Activated CD4-positive, alpha-beta T cell treated with anti-CD3 and anti-CD28 coated beads, Interleukin-2, amount 10 ng/mL, durations not matched to agents 24 days and 14 days (primary cell): ENCODE data around the gene MTMR1. TPM values are rescaled to one million over a fixed set of nuclear protein-coding genes. Genes with fewer than 3 reads are reported as not detected.
A peak's percentile ranks its signal among the peaks of the same experiment; 100 is the strongest.

ENCODE experiments used
- DNase-seq: peaks from one replicate; pipeline ENCODE4 v3.0.0; 2022
- H3K27ac Mint-ChIP-seq: one replicate; pipeline ENCODE4 v1.8.0; 2022; ENCODE audit warnings: mild to moderate bottlenecking, mixed read lengths
- H3K27me3 Mint-ChIP-seq: one replicate; pipeline ENCODE4 v1.8.0; 2022; ENCODE audit warnings: mixed read lengths
- H3K36me3 Mint-ChIP-seq: one replicate; pipeline ENCODE4 v1.8.0; 2022; ENCODE audit warnings: low read depth, mild to moderate bottlenecking, mixed read lengths
- H3K4me1 Mint-ChIP-seq: one replicate; pipeline ENCODE4 v1.8.0; 2021; ENCODE audit warnings: mixed read lengths
- H3K4me3 Mint-ChIP-seq: one replicate; pipeline ENCODE4 v1.8.0; 2022; ENCODE audit warnings: mild to moderate bottlenecking, moderate library complexity, mixed read lengths
- H3K9me3 Mint-ChIP-seq: one replicate; pipeline ENCODE4 v1.8.0; 2021; ENCODE audit warnings: mixed read lengths
- intact Hi-C: fragments of 100-400 bp; cut with micrococcal nuclease; formaldehyde crosslinking; loops from one replicate; pipeline ENCODE4 v1.15.1; 2023
- total RNA-seq: library from RNA; stranded (reverse); gene quantifications from 2 replicates; pipeline ENCODE4 v1.2.3, GENCODE V29; 2022

The MTMR1 gene
- total RNA-seq, 1 donor from 2014 or later, result 34.5 TPM

GRCh38 chrX:150703695-150703974 lies 10.4 kb downstream of the MTMR1 start:
- intact Hi-C loops, result no loop called here
- Mint-ChIP-seq H3K27me3 (no peaks in the 10 kb centered on the region), H3K27ac (peak overlapping the region; percentile 39), H3K4me3 (no peak overlapping the region), H3K9me3 (no peaks in the 10 kb centered on the region), H3K4me1 (peaks cover 26% of the 10 kb centered on the region), H3K36me3 (peaks cover 45% of the 10 kb centered on the region)
- DNase-seq, result no peak

GRCh38 chrX:150704030-150704613 lies 10.9 kb downstream of the MTMR1 start:
- no peak overlapping the region for H3K4me3 Mint-ChIP-seq
- peaks cover 45% of the 10 kb centered on the region for H3K36me3 Mint-ChIP-seq
- no peaks in the 10 kb centered on the region for H3K9me3 Mint-ChIP-seq
- H3K4me1 Mint-ChIP-seq, result peaks cover 26% of the 10 kb centered on the region
- H3K27ac Mint-ChIP-seq, result peak overlapping the region; percentile 78
- intact Hi-C loops, result no loop called here
- no peak for DNase-seq
- H3K27me3 Mint-ChIP-seq, result no peaks in the 10 kb centered on the region

DNA sequence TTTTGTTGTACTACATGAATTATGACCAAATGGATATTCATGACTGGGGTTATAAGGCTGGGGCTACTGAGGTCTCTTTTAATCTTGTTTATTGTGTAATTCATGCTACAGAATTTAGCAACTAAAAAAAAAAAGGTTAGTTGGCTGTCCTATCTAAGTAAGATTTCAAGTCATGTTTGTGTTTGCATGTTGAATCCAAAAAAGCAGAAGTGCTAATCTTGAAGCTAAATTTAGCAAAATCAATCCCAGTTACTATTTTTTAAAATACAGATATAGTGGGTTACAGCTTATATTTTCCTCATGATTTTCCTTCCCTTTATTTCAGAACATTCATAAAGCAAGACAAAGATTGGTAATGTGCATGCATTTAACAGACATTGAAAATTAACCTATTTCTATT lies 19.4 kb downstream of the MTMR1 start:
- Mint-ChIP-seq H3K9me3 (no peaks in the 10 kb centered on the region), H3K27ac (no peak overlapping the region), H3K4me3 (no peak overlapping the region), H3K4me1 (peaks cover 20% of the 10 kb centered on the region), H3K36me3 (peaks cover 16% of the 10 kb centered on the region), H3K27me3 (no peaks in the 10 kb centered on the region)
- DNase-seq, result no peak
- intact Hi-C loops, result no loop called here

DNA sequence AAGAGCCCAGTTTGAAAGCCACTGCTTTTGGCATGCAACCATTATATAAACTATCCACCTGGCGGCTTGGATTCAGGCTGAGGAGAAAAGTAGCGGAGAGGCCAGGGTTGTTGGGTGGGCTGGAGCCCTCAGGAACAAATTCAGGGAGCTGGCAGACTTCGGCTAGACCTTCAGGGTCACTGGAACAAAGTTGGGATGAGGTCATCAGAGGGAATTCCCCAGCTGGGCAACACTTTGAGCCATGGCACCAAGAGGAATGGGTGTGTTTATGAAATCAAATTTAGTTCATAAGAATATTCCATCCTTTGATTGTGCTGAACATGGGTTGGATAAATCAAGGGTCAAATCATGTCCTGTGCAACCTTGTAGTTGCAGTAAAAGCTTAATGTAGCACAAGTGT lies 22.0 kb downstream of the MTMR1 start:
- no peaks in the 10 kb centered on the region for H3K9me3 Mint-ChIP-seq
- no peak for DNase-seq
- H3K27ac Mint-ChIP-seq, result no peak overlapping the region
- no peaks in the 10 kb centered on the region for H3K27me3 Mint-ChIP-seq
- H3K4me1 Mint-ChIP-seq, result peaks cover 17% of the 10 kb centered on the region
- intact Hi-C loops, result loop anchor here (5.0 kb wide), 1 partner anchor 83 kb away; no protein-coding TSS in a partner anchor
- H3K36me3 Mint-ChIP-seq, result peaks cover 7% of the 10 kb centered on the region
- no peak overlapping the region for H3K4me3 Mint-ChIP-seq

DNA sequence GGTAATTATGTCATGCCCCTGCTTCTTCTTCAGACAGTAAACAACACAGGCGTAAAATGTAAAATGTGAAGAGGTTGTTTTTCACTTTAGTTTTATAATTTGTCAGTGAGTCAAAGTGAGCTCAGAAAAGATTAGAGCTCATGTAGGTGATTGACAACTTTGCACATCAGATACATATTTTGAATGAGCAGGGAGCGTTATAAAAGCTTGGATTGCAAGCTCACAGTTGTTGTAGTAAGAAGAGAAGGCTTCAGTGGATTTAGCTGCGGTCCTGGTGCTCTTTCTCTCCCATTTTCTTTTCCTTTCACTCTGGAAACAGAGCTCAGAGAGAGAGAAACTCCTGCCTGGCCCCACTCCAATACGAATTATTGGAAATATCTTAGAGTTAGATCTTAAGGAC lies 26.4 kb downstream of the MTMR1 start:
- Mint-ChIP-seq H3K27me3 (no peaks in the 10 kb centered on the region), H3K4me3 (no peak overlapping the region), H3K36me3 (peaks cover 24% of the 10 kb centered on the region), H3K4me1 (peaks cover 2% of the 10 kb centered on the region), H3K27ac (no peak overlapping the region), H3K9me3 (no peaks in the 10 kb centered on the region)
- intact Hi-C loops, result loop anchor here (5.0 kb wide), 1 partner anchor 87 kb away; no protein-coding TSS in a partner anchor
- DNase-seq, result no peak

DNA sequence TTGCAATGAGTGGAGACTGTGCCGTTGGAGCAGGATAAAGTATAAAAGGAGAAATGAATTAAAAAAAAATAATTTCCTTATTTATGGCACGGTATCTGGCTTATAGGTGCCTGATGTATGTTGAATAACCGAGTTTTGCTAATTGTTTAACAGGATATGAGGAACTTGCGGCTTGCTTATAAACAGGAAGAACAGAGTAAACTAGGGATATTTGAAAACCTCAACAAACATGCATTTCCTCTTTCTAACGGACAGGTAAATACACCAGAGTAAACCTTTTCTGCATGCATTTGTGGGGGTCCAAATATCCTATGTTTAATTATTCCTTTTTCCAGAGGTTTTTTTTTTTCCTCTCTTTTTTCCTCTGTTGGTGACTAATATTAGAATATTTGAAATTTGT lies 36.8 kb downstream of the MTMR1 start:
- DNase-seq, result no peak
- Mint-ChIP-seq H3K36me3 (peaks cover 54% of the 10 kb centered on the region), H3K27ac (no peak overlapping the region), H3K4me1 (peaks cover 7% of the 10 kb centered on the region), H3K9me3 (no peaks in the 10 kb centered on the region), H3K4me3 (no peak overlapping the region), H3K27me3 (no peaks in the 10 kb centered on the region)
- intact Hi-C loops, result no loop called here

- no peak overlapping the region for H3K4me3 Mint-ChIP-seq
- no peaks in the 10 kb centered on the region for H3K27me3 Mint-ChIP-seq
- no peak overlapping the region for H3K27ac Mint-ChIP-seq
- peaks cover 56% of the 10 kb centered on the region for H3K36me3 Mint-ChIP-seq
- intact Hi-C loops, result no loop called here
- peaks cover 12% of the 10 kb centered on the region for H3K4me1 Mint-ChIP-seq
- H3K9me3 Mint-ChIP-seq, result no peaks in the 10 kb centered on the region
- DNase-seq, result no peak
These were observed 37.5 kb downstream of the MTMR1 start for GRCh38 chrX:150730719-150731118.

GRCh38 chrX:150731795-150732194 lies 38.6 kb downstream of the MTMR1 start:
- no peaks in the 10 kb centered on the region for H3K9me3 Mint-ChIP-seq
- intact Hi-C loops, result no loop called here
- peaks cover 19% of the 10 kb centered on the region for H3K4me1 Mint-ChIP-seq
- H3K36me3 Mint-ChIP-seq, result peaks cover 57% of the 10 kb centered on the region
- H3K27ac Mint-ChIP-seq, result peak overlapping the region; percentile 22
- H3K4me3 Mint-ChIP-seq, result no peak overlapping the region
- no peaks in the 10 kb centered on the region for H3K27me3 Mint-ChIP-seq
- DNase-seq, result no peak

- Mint-ChIP-seq H3K27me3 (no peaks in the 10 kb centered on the region), H3K27ac (peak overlapping the region; percentile 78), H3K4me1 (peaks cover 19% of the 10 kb centered on the region), H3K36me3 (peaks cover 70% of the 10 kb centered on the region), H3K9me3 (no peaks in the 10 kb centered on the region), H3K4me3 (peak overlapping the region; percentile 62)
- intact Hi-C loops, result no loop called here
- peak; percentile 59 for DNase-seq
These were observed 43.3 kb downstream of the MTMR1 start for GRCh38 chrX:150736475-150736874.

DNA sequence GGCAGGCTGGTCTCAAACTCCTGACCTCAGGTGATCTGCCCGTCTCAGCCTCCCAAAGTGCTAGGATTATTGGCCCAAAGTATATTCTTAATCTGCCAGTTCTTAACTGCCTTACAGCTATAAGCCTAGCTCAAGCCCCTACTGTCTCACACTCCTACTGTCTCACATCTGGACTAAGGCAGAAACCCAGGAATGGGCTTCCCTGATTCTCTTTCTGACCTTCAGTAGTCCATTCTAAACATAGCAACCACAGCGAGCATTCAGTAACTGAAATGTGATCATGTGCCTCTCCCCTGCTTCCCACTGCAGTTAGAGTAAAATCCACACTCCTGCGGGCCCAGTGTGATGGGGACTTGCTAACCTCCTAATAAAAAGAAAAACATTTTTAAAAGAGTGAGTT lies 58.9 kb downstream of the MTMR1 start:
- Mint-ChIP-seq H3K4me3 (no peak overlapping the region), H3K9me3 (no peaks in the 10 kb centered on the region), H3K36me3 (peaks cover 31% of the 10 kb centered on the region), H3K27ac (no peak overlapping the region), H3K27me3 (no peaks in the 10 kb centered on the region), H3K4me1 (peaks cover 3% of the 10 kb centered on the region)
- intact Hi-C loops, result no loop called here
- DNase-seq, result no peak

DNA sequence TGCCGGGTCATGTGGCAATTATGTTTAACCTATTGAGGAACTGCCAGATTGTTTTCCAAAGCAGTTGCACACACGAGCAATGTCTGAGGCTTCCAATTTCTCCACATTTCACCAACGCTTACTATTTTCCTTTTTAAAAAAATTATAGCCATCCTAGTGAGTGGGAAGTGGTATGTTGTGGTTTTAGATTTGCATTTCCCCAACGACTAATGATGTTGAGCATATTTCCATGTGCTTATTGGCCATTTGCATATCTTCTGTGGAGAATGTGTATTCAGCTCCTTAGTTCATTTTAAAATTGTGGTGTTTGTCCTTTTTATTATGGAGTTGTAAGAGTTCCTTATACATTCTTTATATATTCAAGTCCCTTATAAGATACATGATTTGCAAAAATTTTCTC lies 60.2 kb downstream of the MTMR1 start:
- no peak overlapping the region for H3K4me3 Mint-ChIP-seq
- H3K36me3 Mint-ChIP-seq, result peaks cover 33% of the 10 kb centered on the region
- intact Hi-C loops, result no loop called here
- no peaks in the 10 kb centered on the region for H3K27me3 Mint-ChIP-seq
- no peak for DNase-seq
- H3K4me1 Mint-ChIP-seq, result peaks cover 3% of the 10 kb centered on the region
- no peaks in the 10 kb centered on the region for H3K9me3 Mint-ChIP-seq
- H3K27ac Mint-ChIP-seq, result no peak overlapping the region

- Mint-ChIP-seq H3K9me3 (no peaks in the 10 kb centered on the region), H3K4me1 (peaks cover 3% of the 10 kb centered on the region), H3K27me3 (no peaks in the 10 kb centered on the region), H3K27ac (no peak overlapping the region), H3K4me3 (no peak overlapping the region), H3K36me3 (peaks cover 35% of the 10 kb centered on the region)
- DNase-seq, result no peak
- intact Hi-C loops, result no loop called here
These were observed 60.8 kb downstream of the MTMR1 start for GRCh38 chrX:150753968-150754367.

GRCh38 chrX:150757371-150757770 lies 64.2 kb downstream of the MTMR1 start:
- no peaks in the 10 kb centered on the region for H3K27me3 Mint-ChIP-seq
- peaks cover 26% of the 10 kb centered on the region for H3K36me3 Mint-ChIP-seq
- no peaks in the 10 kb centered on the region for H3K9me3 Mint-ChIP-seq
- peaks cover 3% of the 10 kb centered on the region for H3K4me1 Mint-ChIP-seq
- H3K27ac Mint-ChIP-seq, result no peak overlapping the region
- intact Hi-C loops, result no loop called here
- no peak overlapping the region for H3K4me3 Mint-ChIP-seq
- no peak for DNase-seq

DNA sequence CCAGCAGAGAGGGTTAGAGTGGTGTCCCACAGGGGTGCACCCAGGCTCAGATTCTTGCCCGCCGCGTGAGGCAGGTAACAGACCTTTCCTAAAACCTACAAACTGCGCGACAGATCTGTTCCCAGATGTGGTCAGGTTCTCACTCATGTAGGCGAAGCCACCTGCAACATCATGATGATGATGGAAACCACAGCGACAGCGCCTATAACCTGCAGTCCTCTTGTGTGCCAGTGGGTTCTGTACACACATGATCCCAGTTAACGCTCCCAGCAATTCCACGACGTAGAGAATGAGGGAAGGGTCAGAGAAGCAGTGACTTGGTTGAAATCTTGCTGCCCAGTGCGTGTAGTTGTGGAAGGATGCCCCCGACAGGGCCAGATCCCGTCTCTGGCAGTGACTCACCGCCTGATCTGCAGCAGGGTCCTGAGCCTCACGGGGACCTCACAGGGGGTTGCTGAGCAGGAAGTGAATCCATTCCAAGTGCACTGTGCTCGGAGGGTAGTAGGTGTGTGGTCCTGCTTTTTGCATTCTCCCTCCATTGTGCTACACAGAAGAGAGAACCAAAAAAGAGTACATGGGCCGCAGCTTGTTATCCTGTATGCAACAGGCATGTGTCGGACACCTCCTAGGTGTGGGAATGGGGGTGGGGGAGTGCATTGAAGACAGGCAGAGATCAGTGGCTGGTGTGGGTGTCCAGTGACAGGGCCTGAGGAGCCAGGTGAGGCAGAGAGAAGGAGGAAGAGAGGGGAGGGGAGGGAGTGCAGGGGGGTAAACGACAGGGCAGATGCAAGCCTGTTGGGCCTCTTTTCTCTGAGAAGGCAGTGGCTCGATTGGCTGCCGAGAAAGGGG lies 66.6 kb downstream of the MTMR1 start:
- no peak for DNase-seq
- peaks cover 13% of the 10 kb centered on the region for H3K36me3 Mint-ChIP-seq
- no peak overlapping the region for H3K4me3 Mint-ChIP-seq
- H3K4me1 Mint-ChIP-seq, result no peaks in the 10 kb centered on the region
- H3K9me3 Mint-ChIP-seq, result no peaks in the 10 kb centered on the region
- intact Hi-C loops, result no loop called here
- H3K27ac Mint-ChIP-seq, result no peak overlapping the region
- H3K27me3 Mint-ChIP-seq, result no peaks in the 10 kb centered on the region
